HG02943 (cell line): ENCODE results near the gene EPHB4.
"Not testable (repeated sequence)": the region's sequence is repeated elsewhere in the genome, so short reads cannot be mapped to it uniquely, and the experiment has no call there.

ENCODE experiments used
- ATAC-seq: cut with Tn5 transposase; IDR thresholded peaks from one replicate; pipeline ENCODE4 v1.9.1; 2021; ENCODE audit warnings: mild to moderate bottlenecking, low read depth, moderate library complexity; ENCODE audit not compliant: unreplicated experiment

The EPHB4 gene

GRCh38 chr7:100854899-100855298 is 27.6 kb upstream of the EPHB4 start:
- ATAC-seq: not testable (repeated sequence)

- ATAC-seq: no peak
Measured at GRCh38 chr7:100854146-100854895, 27.0 kb upstream of the EPHB4 start.

GRCh38 chr7:100852048-100852872 is 24.9 kb upstream of the EPHB4 start, which contains the start of gene SLC12A9:
Gene SLC12A9, plus strand, starts transcription at chr7:100852713. Its CDS starts 1,485 bp downstream, at chr7:100854198.
- peak; percentile 80 for ATAC-seq

- no peak for ATAC-seq
Measured at GRCh38 chr7:100847360-100847759, 20.0 kb upstream of the EPHB4 start.

- no peak for ATAC-seq
Measured at GRCh38 chr7:100840470-100841100, 13.3 kb upstream of the EPHB4 start.

GRCh38 chr7:100839361-100839760 is 12.0 kb upstream of the EPHB4 start:
- no peak for ATAC-seq

GRCh38 chr7:100837099-100837836 is 9.9 kb upstream of the EPHB4 start:
- no peak for ATAC-seq

- ATAC-seq: no peak
Measured at GRCh38 chr7:100836812-100837098, 9.4 kb upstream of the EPHB4 start.

GRCh38 chr7:100835903-100836811 is 8.8 kb upstream of the EPHB4 start:
- ATAC-seq: no peak

GRCh38 chr7:100832281-100832633 is 4.9 kb upstream of the EPHB4 start:
- no peak for ATAC-seq

GRCh38 chr7:100830396-100830795 is 3.1 kb upstream of the EPHB4 start:
- no peak for ATAC-seq

GRCh38 chr7:100829150-100829716 is 1.9 kb upstream of the EPHB4 start:
- no peak for ATAC-seq

- no peak for ATAC-seq
Measured at GRCh38 chr7:100826514-100827329, 601 bp downstream of the EPHB4 start.

GRCh38 chr7:100825751-100826513 is 1.4 kb downstream of the EPHB4 start:
- no peak for ATAC-seq

GRCh38 chr7:100825215-100825671 is 2.1 kb downstream of the EPHB4 start:
- ATAC-seq: no peak

- ATAC-seq: no peak
Measured at GRCh38 chr7:100824499-100825214, 2.7 kb downstream of the EPHB4 start.

- ATAC-seq: no peak
Measured at GRCh38 chr7:100823534-100823933, 3.8 kb downstream of the EPHB4 start.
